Transverse colon (tissue), 4 donors: ENCODE data around the gene CALHM4. TPM values are rescaled to one million over a fixed set of nuclear protein-coding genes. Genes with fewer than 3 reads are reported as not detected.

ENCODE experiments used
- DNase-seq: peaks from one replicate; pipeline ENCODE4 v3.0.0-alpha.2; 2019
- H3K27ac ChIP-seq, 4 donors: fragments of 200-600 bp; sonication (generic); 2 replicates each; pipeline ENCODE4 v1.5.1; 2016 to 2018; ENCODE audit warnings: inconsistent platforms in 4 of 4
- H3K27me3 ChIP-seq: fragments of 200-600 bp; sonication (generic); 2 replicates; pipeline ENCODE4 v1.5.1; 2017; ENCODE audit warnings: inconsistent platforms
- H3K36me3 ChIP-seq, 4 donors: fragments of 200-600 bp; sonication (generic); 2 replicates each; pipeline ENCODE4 v1.5.1; 2017 to 2019; ENCODE audit warnings: inconsistent platforms in 4 of 4
- H3K4me1 ChIP-seq, 4 donors: fragments of 200-600 bp; sonication (generic); 2 replicates each; pipeline ENCODE4 v1.5.1; 2017 to 2020; ENCODE audit warnings: inconsistent platforms in 4 of 4
- H3K4me3 ChIP-seq, 4 donors: fragments of 200-600 bp; sonication (generic); 1 replicate in 1 of 4; 2 replicates in 3 of 4; pipeline versions ENCODE4 v1.5.1 to v1.6.1; 2017 to 2019; ENCODE audit warnings: inconsistent platforms in 4 of 4
- H3K9me3 ChIP-seq, 2 donors: fragments of 200-600 bp; sonication (generic); 2 replicates each; pipeline ENCODE4 v1.5.1; 2017 to 2019; ENCODE audit warnings: inconsistent platforms in 2 of 2
- CTCF ChIP-seq, 5 experiments: fragments of 200-600 bp in 3 of 5; fragments of 450-650 bp in 2 of 5; sonication (generic) in 3 of 5; IDR thresholded peaks; 1 replicate in 2 of 5; 2 replicates in 3 of 5; pipeline ENCODE4 v1.5.1; 2016 to 2017; ENCODE audit warnings: antibody characterized with exemption in 5 of 5, inconsistent platforms in 3 of 5, mild to moderate bottlenecking in 2 of 5, moderate library complexity in 1 of 5
- EP300 ChIP-seq: sonication (generic); formaldehyde crosslinking; IDR thresholded peaks from one replicate; pipeline ENCODE4 v1.6.1; 2017; ENCODE audit warnings: antibody characterized with exemption, low read depth
- POLR2A ChIP-seq: fragments of 450-650 bp; IDR thresholded peaks from one replicate; pipeline ENCODE4 v1.6.1; 2016; ENCODE audit warnings: antibody characterized with exemption, mild to moderate bottlenecking, moderate library complexity
- POLR2AphosphoS5 ChIP-seq, 3 donors: sonication (generic); formaldehyde crosslinking; IDR thresholded peaks; one replicate each; pipeline ENCODE4 v1.6.1; 2016; ENCODE audit warnings: antibody characterized with exemption in 3 of 3
- WGBS, 2 donors: methylation state at CpG; one replicate each; pipeline ENCODE4 v1.1.5; 2018; ENCODE audit warnings: low coverage in 1 of 2; 5-methylcytosine and 5-hydroxymethylcytosine counted together
- in situ Hi-C, 4 donors: fragments of 200-750 bp; cut with MboI; loops; one replicate each; pipeline versions ENCODE4 v1.15.0 to v1.15.1; 2017; ENCODE audit warnings: low sequenced_read_pairs in 3 of 4, low pct_ligation_motif_present in 1 of 4, low pct_unique_long_range_greater_than_20kb in 1 of 4
- intact Hi-C: fragments of 100-400 bp; cut with DNase I; formaldehyde crosslinking; loops from one replicate; pipeline ENCODE4 v1.15.1; 2023; ENCODE audit warnings: low total_unique reads
- total RNA-seq, 4 donors: library from RNA; depleted of rRNA; stranded (reverse); fragments of >200 nt; gene quantifications; one replicate each; pipeline ENCODE4 v1.1.0, GENCODE V29; 2016

Gene CALHM4
- total RNA-seq, 4 donors from 2014 or later: not detected

- H3K27me3 ChIP-seq: no peaks in the 10 kb centered on the region
- intact Hi-C loops (no loop called here), in situ Hi-C loops (no loop called here)
These were observed 17.5 kb downstream of the CALHM4 start, which contains the start of gene RWDD1 for GRCh38 chr6:116570856-116571682. RWDD1 (plus strand) TSS chr6:116571504; CDS start chr6:116571583, 79 bp downstream.

GRCh38 chr6:116571683-116572000, 18.1 kb downstream of the CALHM4 start:
- no peak for DNase-seq
- intact Hi-C loops (no loop called here), in situ Hi-C loops (no loop called here)
- H3K36me3 ChIP-seq: peaks cover 0 to 3% (median 0%) of the 10 kb centered on the region in 4 donors
- no peaks in the 10 kb centered on the region for H3K27me3 ChIP-seq
- WGBS, 2 donors: 0% methylated on average over 10 to 12 of the region's 12 CpGs
- H3K4me3 ChIP-seq: peak overlapping the region; percentile 74 to 89 (median 80)
- peaks cover 11 to 29% (median 18%) of the 10 kb centered on the region in 4 donors for H3K4me1 ChIP-seq
- peak overlapping the region; percentile 93 to 96 (median 94) for H3K27ac ChIP-seq
- TF ChIP-seq POLR2AphosphoS5 (IDR thresholded peaks at IDR 0.05) (no peak), CTCF (IDR thresholded peaks at IDR 0.05) (no peak), EP300 (no peak)
- no peaks in the 10 kb centered on the region for H3K9me3 ChIP-seq

More at GRCh38 chr6:116570856-116571682, 17.5 kb downstream of the CALHM4 start, which contains the start of gene RWDD1:
- DNase-seq: peak; percentile 99
- Histone ChIP-seq H3K36me3 (peaks cover 0 to 3% (median 0%) of the 10 kb centered on the region in 4 donors), H3K4me3 (peak within 1 kb of the TSS; percentile 74 to 89 (median 81)), H3K4me1 (peaks cover 11 to 26% (median 18%) of the 10 kb centered on the region in 4 donors), H3K27ac (peak within 1 kb of the TSS; percentile 93 to 96 (median 94)), H3K9me3 (no peaks in the 10 kb centered on the region)
- TF ChIP-seq POLR2A: peak; percentile 78
- peak; percentile 72 to 89 (median 85) for TF ChIP-seq POLR2AphosphoS5 (IDR thresholded peaks at IDR 0.05)
- peak in 3 of 5 experiments; percentile 5 to 42 (median 20) for TF ChIP-seq CTCF (IDR thresholded peaks at IDR 0.05)
- no peak for TF ChIP-seq EP300
- WGBS, 2 donors: 0% methylated on average over 18 to 62 of the region's 62 CpGs

- H3K36me3 ChIP-seq: peaks cover 0 to 3% (median 0%) of the 10 kb centered on the region in 4 donors
- peak overlapping the region; percentile 74 to 89 (median 80) for H3K4me3 ChIP-seq
- intact Hi-C loops: no loop called here
- H3K9me3 ChIP-seq: no peaks in the 10 kb centered on the region
- H3K27ac ChIP-seq: peak overlapping the region; percentile 93 to 96 (median 94)
- TF ChIP-seq POLR2A (no peak), POLR2AphosphoS5 (IDR thresholded peaks at IDR 0.05) (no peak)
- DNase-seq: peak; percentile 37
- no peaks in the 10 kb centered on the region for H3K27me3 ChIP-seq
- 0 to 2% methylated on average over 2 to 7 of the region's 7 CpGs for WGBS, 2 donors
- in situ Hi-C loops: no loop called here
- H3K4me1 ChIP-seq: peaks cover 11 to 29% (median 18%) of the 10 kb centered on the region in 4 donors
These were observed 18.6 kb downstream of the CALHM4 start for GRCh38 chr6:116572162-116572561.

GRCh38 chr6:116575227-116575626, 21.7 kb downstream of the CALHM4 start:
- Histone ChIP-seq H3K9me3 (no peaks in the 10 kb centered on the region), H3K27me3 (no peaks in the 10 kb centered on the region), H3K36me3 (peaks cover 0 to 3% (median 0%) of the 10 kb centered on the region in 4 donors), H3K4me1 (peaks cover 6 to 33% (median 19%) of the 10 kb centered on the region in 4 donors), H3K4me3 (no peak overlapping the region), H3K27ac (no peak overlapping the region)
- TF ChIP-seq CTCF (IDR thresholded peaks at IDR 0.05): no peak
- no peak for TF ChIP-seq EP300
- TF ChIP-seq POLR2A: no peak
- no peak for TF ChIP-seq POLR2AphosphoS5 (IDR thresholded peaks at IDR 0.05)
- WGBS, 2 donors: 97% methylated on average over 2 of the region's 2 CpGs; no CpG with 5 or more reads in 1 of the 2 donors
- in situ Hi-C loops (no loop called here), intact Hi-C loops (no loop called here)
- DNase-seq: no peak
